PFSK-1 (cell line): ENCODE data around the gene KAZN.

ENCODE experiments used
- FOXP2 ChIP-seq: optimal IDR thresholded peaks from 2 replicates; pipeline ENCODE3; 2011; ENCODE audit warnings: borderline replicate concordance, control low read depth, inconsistent platforms; ENCODE audit not compliant: insufficient read depth; ENCODE audit errors: extremely low read length, extremely low read depth
- POLR2AphosphoS5 ChIP-seq: IDR thresholded peaks from 2 replicates; pipeline ENCODE4 v1.6.1; 2012; ENCODE audit warnings: low read depth, mild to moderate bottlenecking, control low read depth, low read length, moderate library complexity
- SIN3A ChIP-seq: IDR thresholded peaks from 2 replicates; pipeline ENCODE4 v1.6.1; 2012; ENCODE audit warnings: mild to moderate bottlenecking, low read length, moderate library complexity, borderline replicate concordance; ENCODE audit not compliant: insufficient read depth
- TAF1 ChIP-seq: IDR thresholded peaks from 2 replicates; pipeline ENCODE4 v1.6.1; 2012; ENCODE audit warnings: low read length, control low read depth, borderline replicate concordance; ENCODE audit not compliant: insufficient read depth
- TF ChIP-seq, protein P1 (sequence below), 2 experiments: IDR thresholded peaks; 2 replicates each; pipeline versions ENCODE4 v1.6.1 to v1.8.0; 2011 to 2012; ENCODE audit warnings: low read depth in 2 of 2, low read length in 2 of 2, control low read depth in 1 of 2, inconsistent platforms in 1 of 2, mild to moderate bottlenecking in 1 of 2, moderate library complexity in 1 of 2; ENCODE audit not compliant: insufficient read depth in 1 of 2

KAZN gene

GRCh38 chr1:15026117-15026489 is 427.6 kb downstream of the KAZN start:
- no peak for TF ChIP-seq POLR2AphosphoS5
- TF ChIP-seq TAF1, result no peak

DNA sequence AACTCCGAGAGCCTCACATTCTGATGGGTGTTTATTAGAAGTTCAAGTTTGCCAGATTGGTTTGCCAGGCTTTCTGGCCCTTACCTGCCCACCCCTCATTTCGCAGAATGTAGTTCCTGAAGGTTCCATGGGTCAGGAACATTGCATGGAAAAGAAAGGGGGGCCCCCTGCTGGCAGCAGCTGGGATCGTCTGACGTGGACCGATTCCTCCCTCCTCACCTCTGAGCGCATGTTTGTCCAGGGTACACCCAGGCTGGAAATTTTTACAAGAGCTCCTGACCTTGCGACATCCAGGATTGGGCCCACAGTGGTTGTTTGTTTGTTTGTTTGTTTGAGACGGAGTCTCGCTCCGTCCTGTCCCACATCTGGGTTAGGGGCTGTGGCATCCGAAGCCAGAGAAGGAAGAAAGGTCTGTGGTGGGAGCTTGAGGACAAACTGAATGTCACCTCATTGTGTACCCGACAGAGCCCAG is 429.1 kb downstream of the KAZN start:
- TF ChIP-seq, protein P1, sequence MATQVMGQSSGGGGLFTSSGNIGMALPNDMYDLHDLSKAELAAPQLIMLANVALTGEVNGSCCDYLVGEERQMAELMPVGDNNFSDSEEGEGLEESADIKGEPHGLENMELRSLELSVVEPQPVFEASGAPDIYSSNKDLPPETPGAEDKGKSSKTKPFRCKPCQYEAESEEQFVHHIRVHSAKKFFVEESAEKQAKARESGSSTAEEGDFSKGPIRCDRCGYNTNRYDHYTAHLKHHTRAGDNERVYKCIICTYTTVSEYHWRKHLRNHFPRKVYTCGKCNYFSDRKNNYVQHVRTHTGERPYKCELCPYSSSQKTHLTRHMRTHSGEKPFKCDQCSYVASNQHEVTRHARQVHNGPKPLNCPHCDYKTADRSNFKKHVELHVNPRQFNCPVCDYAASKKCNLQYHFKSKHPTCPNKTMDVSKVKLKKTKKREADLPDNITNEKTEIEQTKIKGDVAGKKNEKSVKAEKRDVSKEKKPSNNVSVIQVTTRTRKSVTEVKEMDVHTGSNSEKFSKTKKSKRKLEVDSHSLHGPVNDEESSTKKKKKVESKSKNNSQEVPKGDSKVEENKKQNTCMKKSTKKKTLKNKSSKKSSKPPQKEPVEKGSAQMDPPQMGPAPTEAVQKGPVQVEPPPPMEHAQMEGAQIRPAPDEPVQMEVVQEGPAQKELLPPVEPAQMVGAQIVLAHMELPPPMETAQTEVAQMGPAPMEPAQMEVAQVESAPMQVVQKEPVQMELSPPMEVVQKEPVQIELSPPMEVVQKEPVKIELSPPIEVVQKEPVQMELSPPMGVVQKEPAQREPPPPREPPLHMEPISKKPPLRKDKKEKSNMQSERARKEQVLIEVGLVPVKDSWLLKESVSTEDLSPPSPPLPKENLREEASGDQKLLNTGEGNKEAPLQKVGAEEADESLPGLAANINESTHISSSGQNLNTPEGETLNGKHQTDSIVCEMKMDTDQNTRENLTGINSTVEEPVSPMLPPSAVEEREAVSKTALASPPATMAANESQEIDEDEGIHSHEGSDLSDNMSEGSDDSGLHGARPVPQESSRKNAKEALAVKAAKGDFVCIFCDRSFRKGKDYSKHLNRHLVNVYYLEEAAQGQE (IDR thresholded peaks at IDR 0.05; ENCODE audit: insufficient read depth in 1 of 2, low read depth in 2 of 2, low read length in 2 of 2), result no peak
- TF ChIP-seq POLR2AphosphoS5 (no peak), TAF1 (no peak), SIN3A (no peak), FOXP2 (no peak)

DNA sequence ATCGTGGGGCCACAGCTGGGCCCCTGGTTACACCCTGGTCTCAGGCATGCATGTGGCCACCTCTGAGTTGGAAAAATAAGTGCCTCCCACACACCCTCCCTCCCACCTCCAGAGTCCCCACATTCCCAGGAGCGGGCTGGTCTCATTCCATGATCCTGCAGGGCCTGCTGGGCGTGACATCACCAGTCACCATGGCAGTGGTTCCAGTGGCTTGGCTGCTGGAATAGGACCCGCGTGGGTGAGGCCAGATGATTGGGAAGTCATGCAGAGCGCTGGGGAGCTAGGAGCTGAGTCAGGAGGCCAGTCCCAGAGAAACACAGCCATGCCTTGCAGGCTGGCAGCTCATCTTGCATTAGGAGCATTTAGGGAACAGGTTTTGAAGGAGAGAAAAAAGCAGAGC is 429.6 kb downstream of the KAZN start:
- TF ChIP-seq, protein P1 (IDR thresholded peaks at IDR 0.05; ENCODE audit: insufficient read depth in 1 of 2, low read depth in 2 of 2, low read length in 2 of 2), result no peak
- no peak for TF ChIP-seq FOXP2
- no peak for TF ChIP-seq SIN3A

- TF ChIP-seq SIN3A, result no peak
- TF ChIP-seq POLR2AphosphoS5, result no peak
- no peak for TF ChIP-seq FOXP2
- TF ChIP-seq, protein P1 (IDR thresholded peaks at IDR 0.05; ENCODE audit: insufficient read depth in 1 of 2, low read depth in 2 of 2, low read length in 2 of 2), result no peak
- no peak for TF ChIP-seq TAF1
These were observed 430.1 kb downstream of the KAZN start for GRCh38 chr1:15028616-15029015.

DNA sequence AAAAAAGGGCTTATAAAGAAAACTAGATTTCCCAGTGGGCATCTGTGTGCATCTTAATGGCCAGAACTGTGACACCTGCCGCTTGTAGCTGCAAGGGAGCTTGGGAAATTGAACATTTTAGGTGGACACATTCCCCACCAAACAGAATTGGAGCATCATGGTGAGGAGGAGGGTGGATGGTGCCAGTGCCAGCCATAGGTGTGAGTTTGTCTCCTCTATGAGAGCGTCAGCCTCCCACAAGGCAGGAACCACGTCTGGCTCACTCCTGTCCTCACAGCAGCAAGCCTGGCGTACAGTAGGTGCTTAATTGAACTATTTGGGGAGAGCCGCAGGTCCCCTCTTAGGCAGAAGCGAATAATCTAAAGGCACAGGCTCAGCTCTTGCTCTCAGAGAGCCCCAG is 430.6 kb downstream of the KAZN start:
- TF ChIP-seq, protein P1 (IDR thresholded peaks at IDR 0.05; ENCODE audit: insufficient read depth in 1 of 2, low read depth in 2 of 2, low read length in 2 of 2), result no peak
- TF ChIP-seq POLR2AphosphoS5 (no peak), TAF1 (no peak), SIN3A (no peak), FOXP2 (no peak)
